ENCODE measurements around the gene EIPR1.

DNA sequence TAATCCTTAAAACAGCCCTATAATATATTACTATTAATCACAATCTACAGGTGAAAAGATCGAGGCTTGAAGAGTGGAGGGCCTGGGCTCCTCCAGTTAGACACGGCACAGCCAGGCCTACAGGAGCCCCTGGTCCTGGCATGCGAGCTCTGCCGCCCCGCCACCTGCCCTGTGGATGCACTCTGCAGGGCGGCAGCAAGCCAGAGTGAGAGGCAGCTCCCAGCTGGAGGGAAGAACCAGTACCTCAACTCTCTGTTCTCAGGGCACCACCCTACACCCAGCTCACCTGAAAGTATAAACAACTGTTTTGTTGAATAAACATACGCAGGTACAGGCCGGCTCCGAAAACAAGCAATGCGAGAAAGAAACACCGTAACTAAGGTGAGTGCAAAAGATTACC lies 34.6 kb downstream of the EIPR1 start:
- TF ChIP-seq ARNTL (CRISPR knock-in tag; IDR thresholded peaks at IDR 0.05; ENCODE audit: borderline replicate concordance, low read depth) = no peak
- no peak for TF ChIP-seq ZC3H10 (CRISPR knock-in tag; IDR thresholded peaks at IDR 0.05)
- TF ChIP-seq BACH2 (CRISPR knock-in tag; IDR thresholded peaks at IDR 0.05; ENCODE audit: borderline replicate concordance) = no peak
- TF ChIP-seq ZFP30 (CRISPR knock-in tag; IDR thresholded peaks at IDR 0.05) = no peak
- TF ChIP-seq, protein P1, sequence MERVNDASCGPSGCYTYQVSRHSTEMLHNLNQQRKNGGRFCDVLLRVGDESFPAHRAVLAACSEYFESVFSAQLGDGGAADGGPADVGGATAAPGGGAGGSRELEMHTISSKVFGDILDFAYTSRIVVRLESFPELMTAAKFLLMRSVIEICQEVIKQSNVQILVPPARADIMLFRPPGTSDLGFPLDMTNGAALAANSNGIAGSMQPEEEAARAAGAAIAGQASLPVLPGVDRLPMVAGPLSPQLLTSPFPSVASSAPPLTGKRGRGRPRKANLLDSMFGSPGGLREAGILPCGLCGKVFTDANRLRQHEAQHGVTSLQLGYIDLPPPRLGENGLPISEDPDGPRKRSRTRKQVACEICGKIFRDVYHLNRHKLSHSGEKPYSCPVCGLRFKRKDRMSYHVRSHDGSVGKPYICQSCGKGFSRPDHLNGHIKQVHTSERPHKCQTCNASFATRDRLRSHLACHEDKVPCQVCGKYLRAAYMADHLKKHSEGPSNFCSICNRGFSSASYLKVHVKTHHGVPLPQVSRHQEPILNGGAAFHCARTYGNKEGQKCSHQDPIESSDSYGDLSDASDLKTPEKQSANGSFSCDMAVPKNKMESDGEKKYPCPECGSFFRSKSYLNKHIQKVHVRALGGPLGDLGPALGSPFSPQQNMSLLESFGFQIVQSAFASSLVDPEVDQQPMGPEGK (CRISPR knock-in tag; IDR thresholded peaks at IDR 0.05; ENCODE audit: borderline replicate concordance) = no peak
- no peak for TF ChIP-seq RARB (CRISPR knock-in tag; IDR thresholded peaks at IDR 0.05)
